ENCODE data around the gene JAK2. TPM values are rescaled to one million over a fixed set of nuclear protein-coding genes. Genes with fewer than 3 reads are reported as not detected.

Gene JAK2
- total and polyA plus RNA-seq, 9 of the 15 experiments (the other 6 are each of a cell fraction or from before 2014, with no cell fraction given): 4.7 to 23.4 (median 15.3) TPM

DNA sequence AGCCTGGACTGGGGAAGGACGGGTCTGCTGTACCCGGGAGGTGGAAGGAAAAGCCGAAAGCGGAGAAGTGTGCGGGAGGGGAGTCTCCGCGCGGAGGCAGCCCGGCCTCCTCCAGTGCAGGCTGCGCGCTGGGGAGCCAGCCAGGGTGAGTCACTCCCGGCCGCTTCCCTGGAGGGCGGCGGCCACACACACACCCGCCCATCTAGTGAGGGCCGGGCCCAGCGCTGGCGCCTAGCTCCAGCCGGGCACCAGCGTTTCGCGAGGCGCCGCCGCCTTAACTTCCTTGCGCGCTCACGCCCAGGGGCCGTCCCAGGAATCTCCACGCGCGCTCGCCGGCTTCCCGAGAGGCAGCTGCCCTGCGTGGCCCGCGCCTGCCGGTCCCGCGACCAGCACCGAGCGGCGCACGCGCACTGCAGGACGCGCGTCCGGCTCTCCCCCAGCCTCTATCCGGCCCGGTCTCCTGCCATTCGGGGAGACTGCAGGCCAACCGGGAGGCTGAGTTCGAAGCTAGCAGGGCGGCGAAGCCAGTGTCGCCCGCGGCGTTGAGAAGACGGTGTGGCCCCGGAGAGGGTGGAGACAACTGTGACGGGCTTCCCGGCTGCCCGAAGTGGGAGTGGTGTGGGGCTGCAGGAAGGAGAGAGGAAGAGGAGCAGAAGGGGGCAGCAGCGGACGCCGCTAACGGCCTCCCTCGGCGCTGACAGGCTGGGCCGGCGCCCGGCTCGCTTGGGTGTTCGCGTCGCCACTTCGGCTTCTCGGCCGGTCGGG, at the start of gene JAK2 (continued):
- TF ChIP-seq, protein P1, sequence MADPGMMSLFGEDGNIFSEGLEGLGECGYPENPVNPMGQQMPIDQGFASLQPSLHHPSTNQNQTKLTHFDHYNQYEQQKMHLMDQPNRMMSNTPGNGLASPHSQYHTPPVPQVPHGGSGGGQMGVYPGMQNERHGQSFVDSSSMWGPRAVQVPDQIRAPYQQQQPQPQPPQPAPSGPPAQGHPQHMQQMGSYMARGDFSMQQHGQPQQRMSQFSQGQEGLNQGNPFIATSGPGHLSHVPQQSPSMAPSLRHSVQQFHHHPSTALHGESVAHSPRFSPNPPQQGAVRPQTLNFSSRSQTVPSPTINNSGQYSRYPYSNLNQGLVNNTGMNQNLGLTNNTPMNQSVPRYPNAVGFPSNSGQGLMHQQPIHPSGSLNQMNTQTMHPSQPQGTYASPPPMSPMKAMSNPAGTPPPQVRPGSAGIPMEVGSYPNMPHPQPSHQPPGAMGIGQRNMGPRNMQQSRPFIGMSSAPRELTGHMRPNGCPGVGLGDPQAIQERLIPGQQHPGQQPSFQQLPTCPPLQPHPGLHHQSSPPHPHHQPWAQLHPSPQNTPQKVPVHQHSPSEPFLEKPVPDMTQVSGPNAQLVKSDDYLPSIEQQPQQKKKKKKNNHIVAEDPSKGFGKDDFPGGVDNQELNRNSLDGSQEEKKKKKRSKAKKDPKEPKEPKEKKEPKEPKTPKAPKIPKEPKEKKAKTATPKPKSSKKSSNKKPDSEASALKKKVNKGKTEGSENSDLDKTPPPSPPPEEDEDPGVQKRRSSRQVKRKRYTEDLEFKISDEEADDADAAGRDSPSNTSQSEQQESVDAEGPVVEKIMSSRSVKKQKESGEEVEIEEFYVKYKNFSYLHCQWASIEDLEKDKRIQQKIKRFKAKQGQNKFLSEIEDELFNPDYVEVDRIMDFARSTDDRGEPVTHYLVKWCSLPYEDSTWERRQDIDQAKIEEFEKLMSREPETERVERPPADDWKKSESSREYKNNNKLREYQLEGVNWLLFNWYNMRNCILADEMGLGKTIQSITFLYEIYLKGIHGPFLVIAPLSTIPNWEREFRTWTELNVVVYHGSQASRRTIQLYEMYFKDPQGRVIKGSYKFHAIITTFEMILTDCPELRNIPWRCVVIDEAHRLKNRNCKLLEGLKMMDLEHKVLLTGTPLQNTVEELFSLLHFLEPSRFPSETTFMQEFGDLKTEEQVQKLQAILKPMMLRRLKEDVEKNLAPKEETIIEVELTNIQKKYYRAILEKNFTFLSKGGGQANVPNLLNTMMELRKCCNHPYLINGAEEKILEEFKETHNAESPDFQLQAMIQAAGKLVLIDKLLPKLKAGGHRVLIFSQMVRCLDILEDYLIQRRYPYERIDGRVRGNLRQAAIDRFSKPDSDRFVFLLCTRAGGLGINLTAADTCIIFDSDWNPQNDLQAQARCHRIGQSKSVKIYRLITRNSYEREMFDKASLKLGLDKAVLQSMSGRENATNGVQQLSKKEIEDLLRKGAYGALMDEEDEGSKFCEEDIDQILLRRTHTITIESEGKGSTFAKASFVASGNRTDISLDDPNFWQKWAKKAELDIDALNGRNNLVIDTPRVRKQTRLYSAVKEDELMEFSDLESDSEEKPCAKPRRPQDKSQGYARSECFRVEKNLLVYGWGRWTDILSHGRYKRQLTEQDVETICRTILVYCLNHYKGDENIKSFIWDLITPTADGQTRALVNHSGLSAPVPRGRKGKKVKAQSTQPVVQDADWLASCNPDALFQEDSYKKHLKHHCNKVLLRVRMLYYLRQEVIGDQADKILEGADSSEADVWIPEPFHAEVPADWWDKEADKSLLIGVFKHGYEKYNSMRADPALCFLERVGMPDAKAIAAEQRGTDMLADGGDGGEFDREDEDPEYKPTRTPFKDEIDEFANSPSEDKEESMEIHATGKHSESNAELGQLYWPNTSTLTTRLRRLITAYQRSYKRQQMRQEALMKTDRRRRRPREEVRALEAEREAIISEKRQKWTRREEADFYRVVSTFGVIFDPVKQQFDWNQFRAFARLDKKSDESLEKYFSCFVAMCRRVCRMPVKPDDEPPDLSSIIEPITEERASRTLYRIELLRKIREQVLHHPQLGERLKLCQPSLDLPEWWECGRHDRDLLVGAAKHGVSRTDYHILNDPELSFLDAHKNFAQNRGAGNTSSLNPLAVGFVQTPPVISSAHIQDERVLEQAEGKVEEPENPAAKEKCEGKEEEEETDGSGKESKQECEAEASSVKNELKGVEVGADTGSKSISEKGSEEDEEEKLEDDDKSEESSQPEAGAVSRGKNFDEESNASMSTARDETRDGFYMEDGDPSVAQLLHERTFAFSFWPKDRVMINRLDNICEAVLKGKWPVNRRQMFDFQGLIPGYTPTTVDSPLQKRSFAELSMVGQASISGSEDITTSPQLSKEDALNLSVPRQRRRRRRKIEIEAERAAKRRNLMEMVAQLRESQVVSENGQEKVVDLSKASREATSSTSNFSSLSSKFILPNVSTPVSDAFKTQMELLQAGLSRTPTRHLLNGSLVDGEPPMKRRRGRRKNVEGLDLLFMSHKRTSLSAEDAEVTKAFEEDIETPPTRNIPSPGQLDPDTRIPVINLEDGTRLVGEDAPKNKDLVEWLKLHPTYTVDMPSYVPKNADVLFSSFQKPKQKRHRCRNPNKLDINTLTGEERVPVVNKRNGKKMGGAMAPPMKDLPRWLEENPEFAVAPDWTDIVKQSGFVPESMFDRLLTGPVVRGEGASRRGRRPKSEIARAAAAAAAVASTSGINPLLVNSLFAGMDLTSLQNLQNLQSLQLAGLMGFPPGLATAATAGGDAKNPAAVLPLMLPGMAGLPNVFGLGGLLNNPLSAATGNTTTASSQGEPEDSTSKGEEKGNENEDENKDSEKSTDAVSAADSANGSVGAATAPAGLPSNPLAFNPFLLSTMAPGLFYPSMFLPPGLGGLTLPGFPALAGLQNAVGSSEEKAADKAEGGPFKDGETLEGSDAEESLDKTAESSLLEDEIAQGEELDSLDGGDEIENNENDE (IDR thresholded peaks at IDR 0.05; ENCODE audit: low read depth, low read length): no peak
- no peak for TF ChIP-seq PHB (CRISPR knock-in tag; IDR thresholded peaks at IDR 0.05)
- no peak; a peak in 1 of 4 replicates for TF ChIP-seq FOXA3 (CRISPR knock-in tag; conservative IDR thresholded peaks at IDR 0.05 in 1 of 2, IDR thresholded peaks at IDR 0.05 in 1 of 2)
- TF ChIP-seq, protein P2, sequence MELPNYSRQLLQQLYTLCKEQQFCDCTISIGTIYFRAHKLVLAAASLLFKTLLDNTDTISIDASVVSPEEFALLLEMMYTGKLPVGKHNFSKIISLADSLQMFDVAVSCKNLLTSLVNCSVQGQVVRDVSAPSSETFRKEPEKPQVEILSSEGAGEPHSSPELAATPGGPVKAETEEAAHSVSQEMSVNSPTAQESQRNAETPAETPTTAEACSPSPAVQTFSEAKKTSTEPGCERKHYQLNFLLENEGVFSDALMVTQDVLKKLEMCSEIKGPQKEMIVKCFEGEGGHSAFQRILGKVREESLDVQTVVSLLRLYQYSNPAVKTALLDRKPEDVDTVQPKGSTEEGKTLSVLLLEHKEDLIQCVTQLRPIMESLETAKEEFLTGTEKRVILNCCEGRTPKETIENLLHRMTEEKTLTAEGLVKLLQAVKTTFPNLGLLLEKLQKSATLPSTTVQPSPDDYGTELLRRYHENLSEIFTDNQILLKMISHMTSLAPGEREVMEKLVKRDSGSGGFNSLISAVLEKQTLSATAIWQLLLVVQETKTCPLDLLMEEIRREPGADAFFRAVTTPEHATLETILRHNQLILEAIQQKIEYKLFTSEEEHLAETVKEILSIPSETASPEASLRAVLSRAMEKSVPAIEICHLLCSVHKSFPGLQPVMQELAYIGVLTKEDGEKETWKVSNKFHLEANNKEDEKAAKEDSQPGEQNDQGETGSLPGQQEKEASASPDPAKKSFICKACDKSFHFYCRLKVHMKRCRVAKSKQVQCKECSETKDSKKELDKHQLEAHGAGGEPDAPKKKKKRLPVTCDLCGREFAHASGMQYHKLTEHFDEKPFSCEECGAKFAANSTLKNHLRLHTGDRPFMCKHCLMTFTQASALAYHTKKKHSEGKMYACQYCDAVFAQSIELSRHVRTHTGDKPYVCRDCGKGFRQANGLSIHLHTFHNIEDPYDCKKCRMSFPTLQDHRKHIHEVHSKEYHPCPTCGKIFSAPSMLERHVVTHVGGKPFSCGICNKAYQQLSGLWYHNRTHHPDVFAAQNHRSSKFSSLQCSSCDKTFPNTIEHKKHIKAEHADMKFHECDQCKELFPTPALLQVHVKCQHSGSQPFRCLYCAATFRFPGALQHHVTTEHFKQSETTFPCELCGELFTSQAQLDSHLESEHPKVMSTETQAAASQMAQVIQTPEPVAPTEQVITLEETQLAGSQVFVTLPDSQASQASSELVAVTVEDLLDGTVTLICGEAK (IDR thresholded peaks at IDR 0.05): no peak
- TF ChIP-seq, protein P2 (CRISPR knock-in tag; IDR thresholded peaks at IDR 0.05): no peak
